Ovary (tissue), 9 donors: ENCODE measurements around the gene AFF1. TPM values are rescaled to one million over a fixed set of nuclear protein-coding genes. Genes with fewer than 3 reads are reported as not detected.

ENCODE experiments used
- DNase-seq, 5 donors: peaks; one replicate each; pipeline ENCODE4 v3.0.0-alpha.2; 2019 to 2020
- H3K27ac ChIP-seq, 2 donors: fragments of 200-600 bp; one replicate each; pipeline versions ENCODE4 v1.5.1 to v1.8.0; 2019 to 2022
- H3K27me3 ChIP-seq: fragments of 200-600 bp; one replicate; pipeline ENCODE4 v1.8.0; 2022
- H3K36me3 ChIP-seq: fragments of 200-600 bp; sonication (generic); one replicate; pipeline ENCODE4 v1.5.1; 2019
- H3K4me1 ChIP-seq: one replicate; pipeline ENCODE4 v1.8.1; 2013; ENCODE audit warnings: mild to moderate bottlenecking, moderate library complexity; ENCODE audit not compliant: insufficient read depth
- H3K4me3 ChIP-seq: fragments of 200-600 bp; sonication (generic); one replicate; pipeline ENCODE4 v1.5.1; 2017
- H3K9me3 ChIP-seq, 2 donors: fragments of 200-600 bp in 1 of 2; sonication (generic) in 1 of 2; one replicate each; pipeline versions ENCODE4 v1.5.1 to v1.8.1; 2013 to 2019; ENCODE audit warnings: mild to moderate bottlenecking in 1 of 2, moderate library complexity in 1 of 2
- CTCF ChIP-seq, 3 donors: fragments of 450-650 bp in 2 of 3; fragments of 200-600 bp in 1 of 3; IDR thresholded peaks; one replicate each; pipeline versions ENCODE4 v1.5.1 to v1.8.0; 2016 to 2022; ENCODE audit warnings: antibody characterized with exemption in 3 of 3, mild to moderate bottlenecking in 1 of 3
- EP300 ChIP-seq: sonication (generic); formaldehyde crosslinking; IDR thresholded peaks from one replicate; pipeline ENCODE4 v1.6.1; 2017; ENCODE audit warnings: antibody characterized with exemption
- POLR2A ChIP-seq: fragments of 450-650 bp; IDR thresholded peaks from one replicate; pipeline ENCODE4 v1.6.1; 2017; ENCODE audit warnings: antibody characterized with exemption, mild to moderate bottlenecking, moderate library complexity
- WGBS, 3 donors: extraction: QIAGEN DNeasy Blood & Tissue Kit in 1 of 3; methylation state at CpG; one replicate each; pipeline versions ENCODE4 v1.1.5 to v1.1.7; 2013 to 2017; 5-methylcytosine and 5-hydroxymethylcytosine counted together
- intact Hi-C, 4 donors: fragments of 100-400 bp; cut with DNase I; formaldehyde crosslinking; loops; one replicate each; pipeline versions ENCODE4 v1.11.0 to v1.15.1; 2022 to 2023
- polyA plus RNA-seq, 2 donors: library from polyadenylated mRNA; stranded (reverse); fragments of 200-250 nt in 1 of 2; fragments of 350-450 nt in 1 of 2; fragmentation: Illumina TruSeq in 1 of 2; extraction: RNeasy Lipid Tissue Mini Kit (QIAGEN cat#74804) in 1 of 2; gene quantifications; one replicate each; pipeline ENCODE4 v1.2.3, GENCODE V29; 2013 to 2014
- total RNA-seq, 7 donors: library from RNA; depleted of rRNA in 2 of 7; stranded (reverse); fragments of >200 nt in 2 of 7; fragmentation: NEBNext Ultra II Directional in 3 of 7; extraction: Animal tissue kit (Norgen Biotek cat#: 25700) in 3 of 7; gene quantifications; one replicate each; pipeline versions ENCODE4 v1.1.0 to v1.2.4, GENCODE V29; 2016 to 2023
- donor health status: DM: no; HTN: no; CAD: no; lungs with moderate emphysema.
- donor health status: DM: no; HTN: no; CAD: no.
- donor health status: Bipolar disorder and iron deficiency.
- donor health status: DM: yes; HTN: yes; CAD: no.
- donor health status: DM: no; HTN: no; CAD: no.
- donor health status: DM: yes; HTN: yes; CAD: no.

Gene AFF1
- total and polyA plus RNA-seq, 9 donors: 26.0 to 107 (median 76.7) TPM

DNA sequence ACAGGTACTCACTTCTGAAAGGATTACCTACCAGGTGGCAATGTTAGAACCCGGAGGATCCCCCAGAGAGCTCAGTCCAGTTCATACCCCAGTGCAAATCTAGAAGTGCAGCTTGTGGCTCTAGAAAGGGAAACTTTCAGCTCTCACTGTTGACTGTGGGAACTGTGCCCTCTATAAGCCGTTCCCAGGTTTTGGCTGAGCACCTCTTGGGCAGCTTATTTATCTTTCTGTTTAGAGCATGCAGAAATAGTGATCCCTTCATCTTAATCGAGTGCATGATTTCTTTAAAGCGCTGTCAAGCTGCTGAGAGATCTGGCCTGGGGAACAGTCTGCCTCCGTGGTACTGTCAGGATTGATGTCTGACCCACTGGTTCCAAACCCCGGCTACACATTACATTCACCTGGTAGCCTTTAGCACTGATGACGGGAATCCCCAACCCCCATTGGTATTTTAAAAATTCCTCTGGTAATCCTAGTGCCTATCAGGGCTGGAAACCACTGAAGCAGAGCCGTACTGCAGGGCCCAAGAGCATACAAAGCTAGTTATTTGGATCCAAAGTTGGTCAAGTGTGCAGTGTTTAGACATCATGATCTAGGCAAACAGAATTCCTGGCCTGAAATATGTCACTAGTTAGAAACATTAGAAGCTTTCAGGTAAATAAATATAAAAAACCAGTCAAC lies 182.4 kb downstream of the AFF1 start:
- 70 to 79% (median 74%) methylated on average over 8 of the region's 8 CpGs for WGBS, 3 donors
- intact Hi-C loops: no loop called here
- Histone ChIP-seq H3K36me3 (no peaks in the 10 kb centered on the region), H3K4me1 (peaks cover 7% of the 10 kb centered on the region), H3K27ac (no peak overlapping the region), H3K27me3 (no peaks in the 10 kb centered on the region), H3K9me3 (no peaks in the 10 kb centered on the region), H3K4me3 (no peak overlapping the region)
- TF ChIP-seq POLR2A: no peak
- TF ChIP-seq EP300: no peak
- TF ChIP-seq CTCF (IDR thresholded peaks at IDR 0.05): no peak
- no peak for DNase-seq

- 86 to 89% (median 88%) methylated on average over 5 of the region's 5 CpGs for WGBS, 3 donors
- intact Hi-C loops: no loop called here
- H3K4me3 ChIP-seq: no peak overlapping the region
- DNase-seq: no peak
- peaks cover 7% of the 10 kb centered on the region for H3K4me1 ChIP-seq
- H3K9me3 ChIP-seq: no peaks in the 10 kb centered on the region
- no peaks in the 10 kb centered on the region for H3K36me3 ChIP-seq
- H3K27ac ChIP-seq: no peak overlapping the region
- H3K27me3 ChIP-seq: no peaks in the 10 kb centered on the region
- TF ChIP-seq CTCF (IDR thresholded peaks at IDR 0.05): no peak
- no peak for TF ChIP-seq EP300
- no peak for TF ChIP-seq POLR2A
These were observed 182.9 kb downstream of the AFF1 start for GRCh38 chr4:87117732-87118075.

DNA sequence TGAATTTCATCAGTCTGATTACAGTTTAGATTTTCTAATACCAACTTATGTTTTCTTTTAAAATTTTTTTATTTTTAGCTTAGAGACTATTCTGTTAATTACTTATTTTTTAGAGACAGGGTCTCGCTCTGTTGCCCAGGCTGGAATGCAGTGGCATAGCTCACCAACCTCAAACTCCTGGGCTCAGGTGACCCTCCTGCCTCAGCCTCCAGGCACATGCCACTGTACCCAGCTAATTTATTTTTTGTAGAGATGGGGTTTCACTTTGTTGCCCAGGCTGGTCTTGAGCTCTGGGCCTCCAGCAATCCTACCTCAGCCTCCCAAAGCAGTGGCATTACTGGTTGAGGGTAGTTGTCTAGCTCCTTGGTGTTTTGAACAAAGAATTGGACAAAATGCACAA lies 183.6 kb downstream of the AFF1 start:
- WGBS, 3 donors: 94 to 98% (median 95%) methylated on average over 1 of the region's 1 CpG
- H3K4me1 ChIP-seq: peaks cover 7% of the 10 kb centered on the region
- no peaks in the 10 kb centered on the region for H3K27me3 ChIP-seq
- intact Hi-C loops: no loop called here
- H3K36me3 ChIP-seq: no peaks in the 10 kb centered on the region
- H3K27ac ChIP-seq: no peak overlapping the region
- no peak for TF ChIP-seq CTCF (IDR thresholded peaks at IDR 0.05)
- no peak for TF ChIP-seq POLR2A
- no peak for TF ChIP-seq EP300
- DNase-seq: no peak
- H3K4me3 ChIP-seq: no peak overlapping the region
- H3K9me3 ChIP-seq: no peaks in the 10 kb centered on the region

- peaks cover 7% of the 10 kb centered on the region for H3K4me1 ChIP-seq
- 89 to 100% (median 94%) methylated on average over 2 of the region's 2 CpGs for WGBS, 3 donors
- intact Hi-C loops: no loop called here
These were observed 184.0 kb downstream of the AFF1 start for GRCh38 chr4:87118826-87119225.

More at GRCh38 chr4:87118826-87119225, 184.0 kb downstream of the AFF1 start:
- Histone ChIP-seq H3K9me3 (no peaks in the 10 kb centered on the region), H3K4me3 (no peak overlapping the region), H3K27me3 (no peaks in the 10 kb centered on the region), H3K36me3 (no peaks in the 10 kb centered on the region), H3K27ac (no peak overlapping the region)
- TF ChIP-seq CTCF (IDR thresholded peaks at IDR 0.05): no peak
- no peak for TF ChIP-seq POLR2A
- no peak for TF ChIP-seq EP300
- DNase-seq: no peak
